ENCODE measurements around the gene AGER.

AGER gene

GRCh38 chr6:32176476-32177182 is 7.4 kb downstream of the AGER start (continued):
- TF ChIP-seq, protein P1, sequence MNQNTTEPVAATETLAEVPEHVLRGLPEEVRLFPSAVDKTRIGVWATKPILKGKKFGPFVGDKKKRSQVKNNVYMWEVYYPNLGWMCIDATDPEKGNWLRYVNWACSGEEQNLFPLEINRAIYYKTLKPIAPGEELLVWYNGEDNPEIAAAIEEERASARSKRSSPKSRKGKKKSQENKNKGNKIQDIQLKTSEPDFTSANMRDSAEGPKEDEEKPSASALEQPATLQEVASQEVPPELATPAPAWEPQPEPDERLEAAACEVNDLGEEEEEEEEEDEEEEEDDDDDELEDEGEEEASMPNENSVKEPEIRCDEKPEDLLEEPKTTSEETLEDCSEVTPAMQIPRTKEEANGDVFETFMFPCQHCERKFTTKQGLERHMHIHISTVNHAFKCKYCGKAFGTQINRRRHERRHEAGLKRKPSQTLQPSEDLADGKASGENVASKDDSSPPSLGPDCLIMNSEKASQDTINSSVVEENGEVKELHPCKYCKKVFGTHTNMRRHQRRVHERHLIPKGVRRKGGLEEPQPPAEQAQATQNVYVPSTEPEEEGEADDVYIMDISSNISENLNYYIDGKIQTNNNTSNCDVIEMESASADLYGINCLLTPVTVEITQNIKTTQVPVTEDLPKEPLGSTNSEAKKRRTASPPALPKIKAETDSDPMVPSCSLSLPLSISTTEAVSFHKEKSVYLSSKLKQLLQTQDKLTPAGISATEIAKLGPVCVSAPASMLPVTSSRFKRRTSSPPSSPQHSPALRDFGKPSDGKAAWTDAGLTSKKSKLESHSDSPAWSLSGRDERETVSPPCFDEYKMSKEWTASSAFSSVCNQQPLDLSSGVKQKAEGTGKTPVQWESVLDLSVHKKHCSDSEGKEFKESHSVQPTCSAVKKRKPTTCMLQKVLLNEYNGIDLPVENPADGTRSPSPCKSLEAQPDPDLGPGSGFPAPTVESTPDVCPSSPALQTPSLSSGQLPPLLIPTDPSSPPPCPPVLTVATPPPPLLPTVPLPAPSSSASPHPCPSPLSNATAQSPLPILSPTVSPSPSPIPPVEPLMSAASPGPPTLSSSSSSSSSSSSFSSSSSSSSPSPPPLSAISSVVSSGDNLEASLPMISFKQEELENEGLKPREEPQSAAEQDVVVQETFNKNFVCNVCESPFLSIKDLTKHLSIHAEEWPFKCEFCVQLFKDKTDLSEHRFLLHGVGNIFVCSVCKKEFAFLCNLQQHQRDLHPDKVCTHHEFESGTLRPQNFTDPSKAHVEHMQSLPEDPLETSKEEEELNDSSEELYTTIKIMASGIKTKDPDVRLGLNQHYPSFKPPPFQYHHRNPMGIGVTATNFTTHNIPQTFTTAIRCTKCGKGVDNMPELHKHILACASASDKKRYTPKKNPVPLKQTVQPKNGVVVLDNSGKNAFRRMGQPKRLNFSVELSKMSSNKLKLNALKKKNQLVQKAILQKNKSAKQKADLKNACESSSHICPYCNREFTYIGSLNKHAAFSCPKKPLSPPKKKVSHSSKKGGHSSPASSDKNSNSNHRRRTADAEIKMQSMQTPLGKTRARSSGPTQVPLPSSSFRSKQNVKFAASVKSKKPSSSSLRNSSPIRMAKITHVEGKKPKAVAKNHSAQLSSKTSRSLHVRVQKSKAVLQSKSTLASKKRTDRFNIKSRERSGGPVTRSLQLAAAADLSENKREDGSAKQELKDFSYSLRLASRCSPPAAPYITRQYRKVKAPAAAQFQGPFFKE (tag by site-specific recombination; IDR thresholded peaks at IDR 0.05; ENCODE audit: borderline replicate concordance) = peak; percentile 32; the same call in 1 of the 2 replicates
- no peak; the same call in 1 of the 2 replicates for TF ChIP-seq KLF8 (tag by site-specific recombination; IDR thresholded peaks at IDR 0.05)
- TF ChIP-seq ZNF324 (tag by site-specific recombination; IDR thresholded peaks at IDR 0.05) = peak; percentile 48; the same call in 1 of the 2 replicates
- no peak for TF ChIP-seq ZNF140 (tag by site-specific recombination; IDR thresholded peaks at IDR 0.05)
- TF ChIP-seq YY1 (tag by site-specific recombination; IDR thresholded peaks at IDR 0.05) = no peak
- TF ChIP-seq, protein P2, sequence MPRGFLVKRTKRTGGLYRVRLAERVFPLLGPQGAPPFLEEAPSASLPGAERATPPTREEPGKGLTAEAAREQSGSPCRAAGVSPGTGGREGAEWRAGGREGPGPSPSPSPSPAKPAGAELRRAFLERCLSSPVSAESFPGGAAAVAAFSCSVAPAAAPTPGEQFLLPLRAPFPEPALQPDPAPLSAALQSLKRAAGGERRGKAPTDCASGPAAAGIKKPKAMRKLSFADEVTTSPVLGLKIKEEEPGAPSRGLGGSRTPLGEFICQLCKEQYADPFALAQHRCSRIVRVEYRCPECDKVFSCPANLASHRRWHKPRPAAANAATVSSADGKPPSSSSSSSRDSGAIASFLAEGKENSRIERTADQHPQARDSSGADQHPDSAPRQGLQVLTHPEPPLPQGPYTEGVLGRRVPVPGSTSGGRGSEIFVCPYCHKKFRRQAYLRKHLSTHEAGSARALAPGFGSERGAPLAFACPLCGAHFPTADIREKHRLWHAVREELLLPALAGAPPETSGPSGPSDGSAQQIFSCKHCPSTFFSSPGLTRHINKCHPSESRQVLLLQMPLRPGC (tag by site-specific recombination; IDR thresholded peaks at IDR 0.05) = peak; percentile 70
- TF ChIP-seq ZSCAN23 (tag by site-specific recombination; IDR thresholded peaks at IDR 0.05) = no peak
- no peak for TF ChIP-seq TRIM28 (IDR thresholded peaks at IDR 0.05; ENCODE audit: borderline replicate concordance, low read length)
- TF ChIP-seq, protein P3, sequence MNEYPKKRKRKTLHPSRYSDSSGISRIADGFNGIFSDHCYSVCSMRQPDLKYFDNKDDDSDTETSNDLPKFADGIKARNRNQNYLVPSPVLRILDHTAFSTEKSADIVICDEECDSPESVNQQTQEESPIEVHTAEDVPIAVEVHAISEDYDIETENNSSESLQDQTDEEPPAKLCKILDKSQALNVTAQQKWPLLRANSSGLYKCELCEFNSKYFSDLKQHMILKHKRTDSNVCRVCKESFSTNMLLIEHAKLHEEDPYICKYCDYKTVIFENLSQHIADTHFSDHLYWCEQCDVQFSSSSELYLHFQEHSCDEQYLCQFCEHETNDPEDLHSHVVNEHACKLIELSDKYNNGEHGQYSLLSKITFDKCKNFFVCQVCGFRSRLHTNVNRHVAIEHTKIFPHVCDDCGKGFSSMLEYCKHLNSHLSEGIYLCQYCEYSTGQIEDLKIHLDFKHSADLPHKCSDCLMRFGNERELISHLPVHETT (tag by site-specific recombination; IDR thresholded peaks at IDR 0.05) = peak; percentile 66; the same call in 1 of the 2 replicates
- 0 out of 2 replicates have a peak, but pooled peaks have one; percentile 12 for TF ChIP-seq ZBTB17 (tag by site-specific recombination; IDR thresholded peaks at IDR 0.05)
- TF ChIP-seq ZNF610 (tag by site-specific recombination; IDR thresholded peaks at IDR 0.05; ENCODE audit: borderline replicate concordance) = no peak
- TF ChIP-seq, protein P4, sequence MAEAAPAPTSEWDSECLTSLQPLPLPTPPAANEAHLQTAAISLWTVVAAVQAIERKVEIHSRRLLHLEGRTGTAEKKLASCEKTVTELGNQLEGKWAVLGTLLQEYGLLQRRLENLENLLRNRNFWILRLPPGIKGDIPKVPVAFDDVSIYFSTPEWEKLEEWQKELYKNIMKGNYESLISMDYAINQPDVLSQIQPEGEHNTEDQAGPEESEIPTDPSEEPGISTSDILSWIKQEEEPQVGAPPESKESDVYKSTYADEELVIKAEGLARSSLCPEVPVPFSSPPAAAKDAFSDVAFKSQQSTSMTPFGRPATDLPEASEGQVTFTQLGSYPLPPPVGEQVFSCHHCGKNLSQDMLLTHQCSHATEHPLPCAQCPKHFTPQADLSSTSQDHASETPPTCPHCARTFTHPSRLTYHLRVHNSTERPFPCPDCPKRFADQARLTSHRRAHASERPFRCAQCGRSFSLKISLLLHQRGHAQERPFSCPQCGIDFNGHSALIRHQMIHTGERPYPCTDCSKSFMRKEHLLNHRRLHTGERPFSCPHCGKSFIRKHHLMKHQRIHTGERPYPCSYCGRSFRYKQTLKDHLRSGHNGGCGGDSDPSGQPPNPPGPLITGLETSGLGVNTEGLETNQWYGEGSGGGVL (tag by site-specific recombination; IDR thresholded peaks at IDR 0.05) = peak; percentile 91
- peak; percentile 34; the same call in 1 of the 2 replicates for TF ChIP-seq ZNF2 (tag by site-specific recombination; IDR thresholded peaks at IDR 0.05)
- no peak for TF ChIP-seq ZNF544 (tag by site-specific recombination; IDR thresholded peaks at IDR 0.05)
- TF ChIP-seq ZNF585B (tag by site-specific recombination; IDR thresholded peaks at IDR 0.05) = no peak
- 0 out of 2 replicates have a peak, but pooled peaks have one; percentile 43 for TF ChIP-seq WT1 (tag by site-specific recombination; IDR thresholded peaks at IDR 0.05)
- TF ChIP-seq KLF9 (tag by site-specific recombination; IDR thresholded peaks at IDR 0.05; ENCODE audit: low read depth) = peak; percentile 4; the same call in 1 of the 2 replicates
- no peak for TF ChIP-seq ZNF404 (tag by site-specific recombination; IDR thresholded peaks at IDR 0.05)
- TF ChIP-seq, protein P5, sequence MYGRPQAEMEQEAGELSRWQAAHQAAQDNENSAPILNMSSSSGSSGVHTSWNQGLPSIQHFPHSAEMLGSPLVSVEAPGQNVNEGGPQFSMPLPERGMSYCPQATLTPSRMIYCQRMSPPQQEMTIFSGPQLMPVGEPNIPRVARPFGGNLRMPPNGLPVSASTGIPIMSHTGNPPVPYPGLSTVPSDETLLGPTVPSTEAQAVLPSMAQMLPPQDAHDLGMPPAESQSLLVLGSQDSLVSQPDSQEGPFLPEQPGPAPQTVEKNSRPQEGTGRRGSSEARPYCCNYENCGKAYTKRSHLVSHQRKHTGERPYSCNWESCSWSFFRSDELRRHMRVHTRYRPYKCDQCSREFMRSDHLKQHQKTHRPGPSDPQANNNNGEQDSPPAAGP (tag by site-specific recombination; IDR thresholded peaks at IDR 0.05) = peak; percentile 32
- TF ChIP-seq ZBTB20 (tag by site-specific recombination; IDR thresholded peaks at IDR 0.05) = peak; percentile 73
- peak; percentile 65 for TF ChIP-seq IKZF3 (tag by site-specific recombination; IDR thresholded peaks at IDR 0.05)
- peak; percentile 95 for TF ChIP-seq PRDM10 (tag by site-specific recombination; IDR thresholded peaks at IDR 0.05)
- TF ChIP-seq PRDM1 (tag by site-specific recombination; IDR thresholded peaks at IDR 0.05) = peak; percentile 95
- 0 out of 2 replicates have a peak, but pooled peaks have one; percentile 31 for TF ChIP-seq ZNF223 (tag by site-specific recombination; IDR thresholded peaks at IDR 0.05)
